Measurements from ENCODE around the gene MAT1A. TPM values are rescaled to one million over a fixed set of nuclear protein-coding genes. Genes with fewer than 3 reads are reported as not detected.

Gene MAT1A
- total RNA-seq, 1 experiment from 2014 or later = 1.6 TPM

GRCh38 chr10:80275756-80276155 lies 13.7 kb downstream of the MAT1A start:
- no peaks in the 10 kb centered on the region for H3K36me3 ChIP-seq (ENCODE audit: control insufficient read depth in 1 of 2, insufficient read depth in 2 of 2, low read length in 2 of 2)
- no peak for DNase-seq (ENCODE audit: low read depth, low spot score)
- no peaks in the 10 kb centered on the region for H3K9me3 ChIP-seq (ENCODE audit: control insufficient read depth in 1 of 2, insufficient read depth in 1 of 2, low read depth in 1 of 2, low read length in 2 of 2)
- no peak overlapping the region for H3K4me2 ChIP-seq (ENCODE audit: low read length)
- no peak for ATAC-seq
- ChIA-PET CTCF (no interaction called here), RAD21 (ENCODE audit: low non-redundant PET in 1 of 2, low total read pairs in 2 of 2, uncharacterized antibody in 2 of 2, unreplicated experiment in 2 of 2) (no interaction called here), POLR2A (no interaction called here)
- no peaks in the 10 kb centered on the region for H3K4me1 ChIP-seq (ENCODE audit: control insufficient read depth in 1 of 2, insufficient read depth in 2 of 2, low read length in 2 of 2)
- H3K9me2 ChIP-seq (ENCODE audit: insufficient read depth) = no peaks in the 10 kb centered on the region
- no peak overlapping the region for H3K9ac ChIP-seq (ENCODE audit: low read length)
- intact Hi-C loops (cut with micrococcal nuclease) = no loop called here
- no peak overlapping the region for H2AFZ ChIP-seq (ENCODE audit: low read depth, low read length, poor library complexity, severe bottlenecking)
- BruUV-seq (replicated peaks) = no TSS peak
- H3K27ac ChIP-seq (ENCODE audit: low read depth, low read length) = no peak overlapping the region
- no peaks in the 10 kb centered on the region for H4K20me1 ChIP-seq (ENCODE audit: insufficient read depth)
- no peaks in the 10 kb centered on the region for H3K27me3 ChIP-seq (ENCODE audit: insufficient read depth, low read length)
- TF ChIP-seq CBX3 (IDR thresholded peaks at IDR 0.05; ENCODE audit: low read depth) (no peak), POLR2AphosphoS5 (IDR thresholded peaks at IDR 0.05; ENCODE audit: low read depth, low read length) (no peak), MAX (IDR thresholded peaks at IDR 0.05) (no peak), REST (IDR thresholded peaks at IDR 0.05; ENCODE audit: low read depth) (no peak), SIN3A (IDR thresholded peaks at IDR 0.05; ENCODE audit: low read depth) (no peak), YY1 (IDR thresholded peaks at IDR 0.05; ENCODE audit: extremely low read depth, insufficient replicate concordance, low read depth, low read length) (no peak), TCF7L2 (IDR thresholded peaks at IDR 0.05; ENCODE audit: borderline replicate concordance, extremely low read depth, insufficient read depth, insufficient read length) (no peak), POLR2A (IDR thresholded peaks at IDR 0.05; ENCODE audit: borderline replicate concordance, extremely low read depth, insufficient read depth, insufficient read length) (no peak), ELF1 (IDR thresholded peaks at IDR 0.05; ENCODE audit: borderline replicate concordance, low read depth) (no peak), ZFX (IDR thresholded peaks at IDR 0.05) (no peak), EZH2phosphoT487 (IDR thresholded peaks at IDR 0.05; ENCODE audit: borderline replicate concordance) (no peak), ZNF274 (IDR thresholded peaks at IDR 0.05; ENCODE audit: low read depth, low read length) (no peak), CEBPB (IDR thresholded peaks at IDR 0.05; ENCODE audit: low read depth) (no peak), SP1 (IDR thresholded peaks at IDR 0.05; ENCODE audit: low read depth) (no peak), RAD21 (IDR thresholded peaks at IDR 0.05; ENCODE audit: low read depth) (no peak), EGR1 (IDR thresholded peaks at IDR 0.05; ENCODE audit: low read depth) (no peak), EZH2 (IDR thresholded peaks at IDR 0.05) (no peak), JUND (IDR thresholded peaks at IDR 0.05) (no peak), ATF3 (IDR thresholded peaks at IDR 0.05) (no peak), SRF (IDR thresholded peaks at IDR 0.05; ENCODE audit: low read depth) (no peak)
- no peak overlapping the region for H3K4me3 ChIP-seq (replicated peaks in 1 of 2; ENCODE audit: low read depth in 1 of 2, low read length in 2 of 2)
- H3K79me2 ChIP-seq (ENCODE audit: insufficient read depth, low read length) = no peaks in the 10 kb centered on the region
